HG02938 (cell line): ENCODE data around the gene CES4A.
"Not testable (repeated sequence)": the region's sequence is repeated elsewhere in the genome, so short reads cannot be mapped to it uniquely, and the experiment has no call there.

Experiments used
- ATAC-seq: cut with Tn5 transposase; IDR thresholded peaks from one replicate; pipeline ENCODE4 v1.9.1; 2021; ENCODE audit warnings: mild to moderate bottlenecking, moderate library complexity; ENCODE audit not compliant: unreplicated experiment

CES4A gene

DNA sequence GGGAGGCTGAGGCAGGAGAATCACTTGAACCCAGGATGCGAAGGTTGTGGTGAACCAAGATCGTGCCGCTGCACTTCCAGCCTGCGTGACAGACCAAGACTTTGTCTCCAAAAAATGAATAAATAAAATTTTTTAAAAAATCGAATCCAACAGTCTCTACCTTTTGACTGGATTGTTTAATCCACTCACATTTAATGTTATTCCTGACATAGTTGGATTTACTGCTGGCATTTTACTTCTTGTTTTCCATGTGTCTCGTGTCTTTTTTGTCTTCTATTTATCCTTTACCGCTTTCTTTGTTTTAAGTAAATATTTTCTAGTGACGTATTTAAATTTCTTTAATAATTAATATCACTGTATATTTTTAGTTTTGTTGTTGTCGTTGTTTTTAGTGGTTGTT, 5.4 kb upstream of the CES4A start:
- ATAC-seq, result no peak

DNA sequence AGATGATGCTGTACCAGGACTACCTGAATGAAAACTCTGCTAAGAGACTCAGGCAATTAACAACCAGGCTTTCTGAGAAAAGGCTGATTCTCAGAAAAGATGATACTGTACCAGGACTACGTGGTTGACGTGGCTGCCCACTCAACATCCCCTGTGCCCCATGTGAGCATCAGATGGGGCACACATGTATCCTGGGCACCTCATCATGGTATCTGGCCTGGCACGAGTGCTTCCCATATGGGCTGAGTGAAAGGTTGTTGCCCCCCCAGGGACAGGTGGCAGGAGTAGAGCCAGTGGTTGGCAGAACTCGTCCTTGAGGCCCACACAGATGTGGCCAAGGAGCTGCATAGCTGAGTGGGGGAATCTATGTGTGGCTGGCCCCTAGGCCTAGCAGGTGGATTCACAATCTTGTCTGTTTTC, 3.5 kb upstream of the CES4A start:
- ATAC-seq, result no peak

DNA sequence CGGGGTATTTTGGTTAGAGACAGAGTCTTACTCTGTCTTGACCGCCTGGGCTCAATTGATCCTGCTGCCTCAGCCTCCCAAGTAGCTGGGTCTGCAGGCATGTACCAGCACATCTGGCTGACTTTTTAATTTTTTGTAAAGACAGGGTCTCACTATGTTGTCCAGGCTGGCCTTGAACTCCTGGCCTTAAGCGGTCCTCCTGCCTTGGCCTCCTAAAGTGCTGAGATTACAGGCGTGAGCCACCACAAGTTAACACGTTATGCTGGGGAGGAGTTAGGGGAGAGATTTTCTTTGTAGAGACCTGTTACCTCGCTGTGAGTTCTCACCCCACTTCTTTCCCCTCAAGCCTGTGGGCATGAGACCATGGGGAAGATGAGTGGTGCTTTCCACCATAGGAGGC, 1.8 kb upstream of the CES4A start:
- no peak for ATAC-seq

DNA sequence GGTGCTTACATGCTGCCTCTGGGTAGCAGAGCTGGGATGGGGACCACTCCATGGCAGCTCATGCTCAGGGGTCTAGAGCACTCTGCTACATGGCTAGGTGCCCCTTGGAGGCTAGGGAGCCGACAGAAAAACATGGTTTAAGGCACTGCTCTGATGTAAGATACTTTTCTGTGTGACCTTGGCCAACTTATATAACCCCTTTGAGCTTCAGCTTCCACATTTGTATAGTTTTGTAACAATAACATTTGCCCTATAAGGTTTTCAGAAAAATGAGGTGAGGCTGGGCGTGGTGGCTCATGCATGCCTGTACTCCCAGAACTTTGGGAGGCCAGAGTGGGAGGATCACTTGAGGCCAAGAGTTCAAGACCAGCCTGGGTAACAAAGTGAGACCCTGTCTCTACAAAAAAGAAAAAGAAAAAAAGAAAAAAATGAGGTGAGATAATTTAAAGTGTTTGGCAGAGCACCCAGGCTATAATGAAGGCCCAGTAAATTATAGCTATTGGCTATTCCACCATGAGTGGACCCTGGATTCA, 3.2 kb downstream of the CES4A start:
- ATAC-seq, result no peak

DNA sequence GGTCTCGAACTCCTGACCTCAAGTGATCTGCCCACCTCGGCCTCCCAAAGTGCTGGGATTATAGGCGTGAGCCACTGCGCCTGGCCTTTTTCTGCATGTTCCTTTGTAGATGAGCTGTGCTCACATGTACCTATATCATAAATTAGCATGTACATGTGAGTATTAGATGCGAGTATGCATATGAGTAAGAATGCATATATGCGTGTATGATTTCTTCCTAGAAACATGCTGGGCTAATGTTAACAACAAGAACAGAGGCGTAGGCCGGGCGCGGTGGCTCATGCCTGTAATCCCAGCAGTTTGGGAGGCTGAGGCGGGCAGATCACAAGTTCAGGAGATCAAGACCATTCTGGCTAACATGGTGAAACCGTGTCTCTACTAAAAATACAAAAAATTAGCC, 5.2 kb downstream of the CES4A start:
- not testable (repeated sequence) for ATAC-seq

DNA sequence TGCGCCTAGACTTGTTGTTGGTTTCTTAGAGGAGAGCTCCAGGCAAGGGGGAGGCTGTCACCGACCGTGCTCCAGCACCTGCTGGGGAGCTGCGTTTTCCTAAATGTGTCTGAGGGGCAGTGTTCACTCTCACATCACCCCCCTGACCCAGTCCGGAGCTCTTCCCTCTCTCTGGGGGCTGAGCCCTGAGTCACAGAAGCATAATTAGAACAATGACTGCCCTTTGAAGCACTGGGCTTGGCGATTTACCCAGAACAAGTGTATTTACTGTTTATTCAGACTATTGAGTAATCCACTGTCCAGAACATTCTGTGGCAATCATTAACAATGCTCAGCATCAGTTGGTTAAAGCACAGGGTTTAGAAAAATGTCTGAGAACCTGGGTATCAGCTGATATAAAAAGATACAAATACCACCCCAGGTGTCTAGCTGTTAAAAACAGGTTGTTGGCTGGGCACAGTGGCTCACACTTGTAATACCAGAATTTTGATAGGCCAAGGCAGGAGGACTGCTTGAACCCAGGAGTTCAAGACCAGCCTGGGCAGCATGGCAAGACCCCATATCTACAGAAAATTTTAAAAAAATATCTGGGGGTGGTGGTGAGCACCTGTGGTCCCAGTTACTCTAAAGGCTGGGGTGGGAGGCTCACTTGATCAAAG, 8.1 kb downstream of the CES4A start:
- no peak for ATAC-seq

DNA sequence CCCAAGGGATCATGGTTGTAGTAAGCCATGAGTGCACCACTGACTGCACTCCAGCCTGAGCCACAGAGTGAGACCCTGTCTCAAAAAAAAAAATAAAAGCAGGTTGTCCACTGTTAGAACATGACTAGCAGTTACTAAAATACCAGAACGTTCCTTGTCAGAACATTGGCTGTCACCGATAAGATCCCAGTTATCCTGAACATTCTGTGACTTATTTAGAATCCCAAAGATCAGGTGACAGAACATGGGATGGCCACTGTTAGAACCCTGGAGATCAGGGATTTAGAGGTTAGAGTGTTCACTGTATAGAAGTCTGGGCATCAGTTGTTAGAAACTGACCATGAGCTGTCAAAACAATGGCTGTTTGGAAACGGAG, 8.6 kb downstream of the CES4A start:
- no peak for ATAC-seq

DNA sequence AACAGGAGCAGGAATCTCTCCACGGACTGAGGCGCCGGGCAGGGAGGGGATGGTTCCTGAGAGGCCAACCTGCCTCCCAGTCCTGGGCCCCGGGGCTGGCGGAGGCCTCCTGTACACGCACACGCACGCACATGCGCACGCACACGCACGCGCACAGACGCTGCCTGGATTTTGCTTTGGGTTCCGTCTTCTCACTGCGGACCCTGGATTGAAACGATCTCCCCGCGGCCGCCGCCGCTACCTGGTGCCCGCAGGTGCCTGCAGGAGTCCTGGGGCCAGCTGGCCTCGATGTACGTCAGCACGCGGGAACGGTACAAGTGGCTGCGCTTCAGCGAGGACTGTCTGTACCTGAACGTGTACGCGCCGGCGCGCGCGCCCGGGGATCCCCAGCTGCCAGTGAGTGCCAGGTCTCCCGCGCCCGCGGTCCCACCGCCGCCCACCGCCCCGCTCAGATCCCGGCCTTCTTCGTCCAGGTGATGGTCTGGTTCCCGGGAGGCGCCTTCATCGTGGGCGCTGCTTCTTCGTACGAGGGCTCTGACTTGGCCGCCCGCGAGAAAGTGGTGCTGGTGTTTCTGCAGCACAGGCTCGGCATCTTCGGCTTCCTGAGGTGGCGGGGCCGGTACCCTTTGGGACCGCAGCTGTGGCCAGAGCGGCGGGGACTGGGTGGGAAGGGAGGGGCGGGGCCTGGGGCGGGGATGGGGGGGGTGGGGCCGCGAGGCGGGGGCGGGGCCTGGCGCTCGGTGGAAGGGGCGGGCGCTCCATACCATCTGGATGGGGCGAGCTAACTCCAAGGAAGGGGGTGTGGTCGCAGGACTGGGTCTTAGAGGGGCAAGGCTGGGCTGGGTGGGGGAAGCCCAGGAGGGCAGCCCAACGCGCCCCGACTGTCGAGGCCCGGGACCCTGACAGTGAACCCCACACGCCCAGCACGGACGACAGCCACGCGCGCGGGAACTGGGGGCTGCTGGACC, 12.3 kb downstream of the CES4A start:
- ATAC-seq, result no peak

DNA sequence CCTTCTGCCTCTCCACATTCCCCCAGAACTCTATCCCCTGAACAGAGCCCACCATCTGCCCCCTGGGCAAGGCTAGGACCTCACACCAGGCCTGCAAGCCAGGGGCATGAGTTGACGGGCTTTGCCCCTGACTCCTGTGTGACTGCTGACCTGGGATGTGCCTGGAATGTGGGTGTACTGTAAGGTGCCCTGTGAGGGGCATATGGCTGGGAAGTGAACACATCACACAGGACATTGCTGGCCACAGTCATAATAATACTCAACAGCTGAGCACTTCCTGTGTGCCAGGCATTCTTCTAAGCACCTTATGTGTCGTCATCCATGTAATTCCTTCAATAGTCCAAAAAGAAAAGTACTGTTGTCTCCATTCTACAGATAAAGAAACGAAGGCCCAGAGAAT, 13.3 kb downstream of the CES4A start:
- ATAC-seq, result no peak

DNA sequence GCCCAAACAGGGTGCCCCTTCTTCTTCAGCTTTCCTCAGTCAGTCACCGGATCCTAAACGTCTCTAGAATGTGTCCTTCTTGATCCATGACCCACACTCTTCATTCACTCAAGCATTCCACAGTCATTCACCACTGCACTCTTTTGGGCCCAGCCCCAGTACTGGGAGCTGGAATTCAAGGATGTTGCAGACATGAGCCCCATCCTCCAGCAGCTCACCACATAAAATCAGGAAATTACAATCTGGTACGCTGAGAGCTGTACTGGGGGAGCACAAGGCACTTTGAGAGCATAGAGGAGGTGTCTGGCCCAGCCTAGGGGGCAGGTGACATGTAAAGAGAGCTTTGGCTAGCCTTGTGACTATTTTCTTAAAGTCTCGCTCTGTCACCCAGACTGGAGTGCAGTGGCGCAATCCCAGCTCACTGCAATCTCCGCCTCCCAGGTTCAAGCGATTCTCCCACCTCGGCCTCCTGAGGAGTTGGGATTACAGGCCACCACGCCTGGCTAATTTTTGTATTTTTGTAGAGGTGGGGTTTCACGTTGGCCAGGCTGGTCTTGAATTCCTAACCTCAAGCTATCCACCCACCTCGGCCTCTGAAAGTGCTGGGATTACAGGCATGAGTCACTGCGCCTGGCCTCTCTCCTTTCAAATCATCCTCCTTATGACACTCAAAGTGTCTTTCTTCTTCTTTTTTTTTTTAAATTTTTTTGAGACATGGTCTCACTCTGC, 18.7 kb downstream of the CES4A start:
- no peak for ATAC-seq

DNA sequence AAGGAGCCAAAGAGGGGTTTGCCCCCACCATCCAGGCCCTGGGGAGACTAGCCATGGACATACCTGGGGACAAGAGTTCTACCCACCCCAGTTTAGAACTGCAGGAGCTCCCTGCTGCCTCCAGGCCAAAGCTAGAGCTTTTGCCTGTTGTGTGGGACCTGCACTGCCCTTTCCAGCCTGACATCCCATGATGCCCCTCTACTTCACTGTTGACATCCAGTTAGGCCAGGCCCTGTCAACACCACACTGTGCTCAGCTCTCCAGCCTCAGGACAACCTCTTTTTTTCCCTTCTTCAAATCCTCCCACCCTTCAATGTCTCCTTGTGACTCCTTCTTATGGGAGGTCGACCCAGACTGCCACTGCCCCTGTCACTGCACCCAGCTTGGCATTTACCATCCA, 20.8 kb downstream of the CES4A start:
- ATAC-seq, result no peak

DNA sequence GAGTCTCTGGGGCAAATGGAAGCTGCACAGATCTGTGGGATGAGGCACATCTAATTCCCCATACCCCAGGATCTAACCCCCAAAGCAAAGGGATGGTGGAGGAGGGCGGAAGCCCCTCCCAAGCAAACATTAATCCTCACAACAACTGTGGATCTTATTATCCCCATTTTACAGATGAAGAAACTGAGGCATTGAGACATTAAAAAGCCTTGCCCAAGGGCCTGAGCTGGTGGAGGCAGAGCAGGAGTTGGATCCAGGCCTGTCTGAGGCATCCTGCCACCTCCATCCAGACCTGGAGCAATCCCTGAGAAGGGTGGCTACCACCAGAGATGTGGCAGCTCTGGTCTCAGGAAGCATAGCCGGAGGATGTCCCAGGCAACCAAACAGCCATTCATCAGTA, 22.9 kb downstream of the CES4A start:
- no peak for ATAC-seq

DNA sequence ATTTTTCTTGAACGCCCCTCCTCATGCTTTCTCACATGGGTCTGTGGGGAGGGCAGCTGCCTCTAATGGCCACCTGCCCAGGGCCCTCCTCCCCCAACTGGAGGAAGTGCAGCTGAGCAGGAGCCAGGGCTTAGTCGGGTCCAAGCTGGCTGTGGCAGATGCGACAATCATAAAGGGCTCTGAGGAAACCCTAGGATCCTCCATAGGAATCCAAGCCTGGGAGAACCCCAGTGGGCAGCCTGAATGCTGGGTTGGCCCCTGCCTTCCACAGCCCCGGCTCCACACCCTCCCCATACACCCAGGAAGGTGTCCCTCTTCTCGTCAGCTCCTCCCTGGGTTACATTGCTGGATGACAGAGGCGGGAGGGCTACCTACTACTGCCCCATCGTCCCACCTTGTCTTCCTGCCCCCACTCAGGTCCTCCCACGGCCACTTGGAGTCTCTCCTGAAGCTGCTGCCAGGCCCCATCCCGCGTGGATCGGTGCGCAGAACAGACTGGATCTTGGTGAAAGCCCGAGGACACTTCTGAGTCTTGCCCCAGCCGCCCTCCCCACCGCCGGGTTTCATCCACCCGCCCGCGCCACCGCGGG, 24.9 kb downstream of the CES4A start:
- no peak for ATAC-seq

DNA sequence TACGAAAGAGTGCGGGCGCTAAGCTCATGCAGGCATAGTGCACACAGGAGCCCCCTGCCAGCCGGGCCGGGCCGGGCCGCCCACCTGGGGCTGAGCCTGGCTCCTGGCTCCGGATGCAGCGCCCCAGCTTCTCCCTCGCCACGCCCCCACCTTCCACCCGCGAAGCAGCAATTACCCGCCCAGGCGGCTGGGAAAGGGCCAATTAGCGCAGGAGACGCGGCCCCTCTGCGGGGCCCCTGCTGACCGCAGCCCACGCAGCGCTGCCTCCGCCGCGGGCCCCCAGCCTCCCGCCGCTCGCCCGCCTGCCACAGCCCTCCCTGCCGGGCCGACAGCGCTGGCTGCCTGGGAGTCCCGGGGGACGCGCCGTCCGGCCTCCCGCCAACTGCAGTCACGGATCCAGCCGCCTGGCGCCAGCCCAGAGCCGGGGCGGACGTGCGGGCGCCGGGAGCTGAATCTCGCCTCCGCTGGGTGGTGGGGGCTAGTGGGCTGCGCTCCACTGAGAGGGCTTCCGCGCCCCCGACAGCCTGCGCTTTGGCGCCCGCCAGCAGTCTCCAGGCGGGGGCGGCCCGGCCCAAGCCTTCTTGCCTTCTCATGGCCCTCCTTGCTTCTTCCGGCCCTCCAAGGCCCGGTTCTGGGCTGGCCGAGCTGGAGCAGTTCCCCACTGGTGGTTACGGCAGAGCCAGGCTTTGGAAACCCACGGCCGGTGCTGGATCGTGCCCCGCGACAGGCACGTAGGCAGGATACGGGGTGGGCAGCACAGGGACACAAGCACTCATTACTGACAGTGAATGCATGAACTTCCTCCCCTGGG, 25.6 kb downstream of the CES4A start:
- no peak for ATAC-seq

DNA sequence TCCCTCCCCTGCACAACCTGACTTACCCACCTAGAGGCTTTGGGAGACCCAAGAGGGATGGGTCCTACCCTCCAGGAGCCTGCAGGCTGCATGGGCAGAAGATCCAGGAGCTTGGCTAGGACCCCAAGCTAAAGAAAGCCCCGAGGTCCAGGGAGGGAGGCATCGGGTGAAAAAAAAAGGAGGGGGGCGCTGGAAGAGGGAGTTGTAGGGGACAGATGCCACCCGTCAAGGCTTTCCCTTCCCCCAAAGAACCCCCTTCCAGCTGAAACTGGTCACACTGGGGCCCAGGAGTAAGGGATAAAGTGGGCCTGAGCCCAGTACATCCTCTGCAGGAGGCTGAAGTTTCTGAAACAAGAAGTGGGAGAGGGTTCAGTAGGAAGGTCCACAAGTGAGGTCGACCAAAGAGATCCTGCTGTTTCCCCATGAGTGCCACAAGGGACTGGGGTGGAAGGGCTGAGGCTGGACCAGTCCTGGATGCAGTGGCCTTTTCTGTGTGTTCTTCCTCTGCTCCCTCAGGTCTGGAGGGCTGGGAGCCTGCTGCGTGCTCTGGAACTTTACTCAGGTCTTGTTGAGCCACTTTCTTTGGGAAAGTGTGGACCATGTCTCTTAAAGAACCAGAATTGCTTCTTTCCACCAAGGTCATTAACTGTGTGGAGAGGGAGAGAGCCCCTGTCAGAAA, 26.4 kb downstream of the CES4A start:
- ATAC-seq, result no peak

DNA sequence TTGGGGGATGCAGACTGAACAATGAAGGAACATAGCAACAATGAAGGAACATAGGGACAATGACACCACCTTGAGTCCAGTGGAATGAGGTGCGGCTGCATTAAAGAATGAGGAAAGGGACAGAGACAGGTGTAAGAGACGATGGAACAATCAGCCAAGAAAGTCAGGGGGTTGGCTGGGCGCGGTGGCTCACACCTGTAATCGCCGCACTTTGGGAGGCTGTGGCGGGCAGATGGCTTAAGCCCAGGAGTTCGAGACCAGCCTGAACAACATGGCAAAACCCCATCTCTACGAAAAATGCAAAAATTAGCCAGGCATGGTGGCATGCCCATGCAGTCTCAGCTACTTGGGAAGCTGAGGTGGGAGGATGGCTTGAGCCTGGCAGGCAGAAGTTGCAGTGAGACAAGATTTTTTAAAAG, 26.9 kb downstream of the CES4A start:
- no peak for ATAC-seq

DNA sequence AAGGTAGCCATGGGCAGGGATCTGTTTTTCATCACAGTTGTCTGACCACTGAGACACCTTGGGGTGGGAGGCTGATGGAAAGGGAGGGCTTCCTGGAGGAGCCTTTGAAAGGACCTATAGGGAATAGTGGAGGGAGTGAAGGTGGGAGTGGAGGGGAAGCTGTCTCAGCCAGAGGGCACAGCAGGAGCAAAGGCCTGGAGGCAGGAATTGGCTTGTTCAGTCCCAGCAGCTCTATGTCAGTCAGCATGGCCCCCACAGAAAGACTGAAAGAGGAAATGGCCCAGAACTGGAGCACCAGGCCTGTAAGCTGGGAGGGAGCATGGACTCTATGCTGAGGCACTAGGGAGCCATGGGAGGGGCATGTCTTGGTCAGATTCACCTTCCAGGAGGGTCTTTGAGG, 27.8 kb downstream of the CES4A start:
- no peak for ATAC-seq

DNA sequence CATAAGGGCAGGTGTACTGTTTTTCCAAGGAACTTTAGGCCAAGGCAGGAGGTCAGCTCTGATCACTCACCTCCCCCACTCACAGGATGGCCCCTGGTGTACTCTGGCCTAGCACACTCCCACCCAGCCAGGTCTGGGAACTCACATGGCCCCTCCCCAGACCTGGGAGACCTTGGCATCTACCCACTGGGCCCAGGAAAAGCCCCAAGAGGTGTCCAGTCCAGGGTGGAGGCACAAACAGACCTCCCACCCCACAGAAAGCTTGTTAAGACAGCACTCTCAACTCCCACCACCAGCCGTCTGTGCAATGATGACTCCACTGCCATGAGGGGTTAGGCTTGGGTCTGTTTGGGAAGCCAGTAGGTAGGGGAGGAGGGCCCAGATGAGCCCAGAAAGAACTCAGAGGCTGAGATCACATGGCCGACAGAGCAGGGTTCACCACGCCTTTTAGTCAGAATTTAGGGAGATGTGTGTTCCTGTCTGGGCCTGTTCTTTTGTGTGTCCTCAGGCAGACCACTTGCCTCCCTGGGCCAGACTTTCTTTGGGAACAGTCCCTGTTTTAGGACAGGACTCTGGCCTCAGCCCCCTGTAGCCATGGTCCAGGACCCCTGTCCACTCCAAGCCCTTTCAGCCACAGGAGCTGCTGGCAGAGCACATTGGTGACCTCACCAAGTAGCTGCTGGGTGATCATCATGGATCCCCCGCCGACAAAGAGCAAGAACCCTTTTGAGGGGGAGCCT, 28.5 kb downstream of the CES4A start:
- ATAC-seq, result no peak

DNA sequence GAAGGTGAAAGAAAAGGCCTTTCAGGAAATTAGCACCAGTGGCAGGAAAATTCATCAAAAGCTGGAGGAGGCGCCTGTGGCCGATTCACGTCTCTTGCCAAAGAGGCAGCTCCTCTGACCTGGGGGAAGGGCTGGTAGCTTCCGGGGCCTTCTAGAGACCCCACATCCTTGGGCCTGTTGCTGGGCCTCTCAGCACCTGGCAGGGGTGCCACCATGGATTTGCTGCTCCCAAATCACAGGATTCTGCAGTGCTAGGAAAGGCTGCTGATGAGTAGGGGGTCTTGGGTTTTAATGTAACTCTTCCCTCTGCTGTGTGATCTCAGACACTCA, 29.0 kb downstream of the CES4A start:
- ATAC-seq, result no peak
